Measurements from ENCODE around the gene AP3B2.

The AP3B2 gene

DNA sequence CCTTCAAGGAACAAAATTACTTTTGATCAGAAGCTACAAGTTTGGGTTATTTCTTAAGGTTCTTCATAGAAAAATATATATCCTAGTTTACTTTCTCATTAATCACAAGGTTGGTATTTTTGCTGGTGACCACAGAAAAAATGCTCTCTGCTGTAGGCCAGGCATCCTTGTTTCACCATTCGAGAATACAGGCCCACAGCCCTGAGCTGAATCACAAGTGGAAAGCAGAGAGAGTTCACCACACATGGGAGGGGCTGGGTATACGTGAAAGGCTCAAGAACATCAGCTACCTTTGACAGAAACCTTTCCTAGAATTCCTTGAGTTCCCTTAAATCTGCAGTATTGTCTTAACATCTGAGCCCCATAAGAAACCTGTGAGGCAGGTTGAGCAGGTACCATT, 85.7 kb downstream of the AP3B2 start:
- Histone ChIP-seq H3K4me3 (ENCODE audit: low read length) (no peak overlapping the region), H3K4me1 (ENCODE audit: insufficient read depth, low read length) (no peaks in the 10 kb centered on the region), H3K27ac (ENCODE audit: low read length) (no peak overlapping the region), H3K9ac (ENCODE audit: low read depth, low read length) (no peak overlapping the region), H3K9me3 (ENCODE audit: insufficient read depth, low read depth, low read length) (no peaks in the 10 kb centered on the region), H3K36me3 (ENCODE audit: insufficient read depth, low read depth, low read length) (no peaks in the 10 kb centered on the region), H3K27me3 (ENCODE audit: insufficient read depth, low read length) (no peaks in the 10 kb centered on the region)

DNA sequence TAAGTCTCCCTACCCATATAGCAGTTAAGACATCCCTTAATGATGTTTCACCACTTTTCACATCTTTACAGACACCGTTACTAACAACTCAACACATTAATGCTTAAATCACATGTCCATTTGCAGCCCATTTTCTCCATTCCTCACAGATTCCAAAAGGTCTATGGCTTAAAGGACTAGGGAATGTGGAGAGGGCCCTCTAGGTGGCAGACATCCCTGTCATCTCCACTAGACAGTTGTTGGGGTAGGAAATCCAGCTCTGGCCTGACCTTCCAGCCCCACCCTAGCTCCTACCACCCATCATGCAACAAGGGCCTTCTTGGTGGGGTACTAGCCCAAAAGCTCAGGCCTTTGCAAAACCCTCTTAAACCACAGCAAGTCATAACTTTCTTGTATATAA, 87.7 kb downstream of the AP3B2 start:
- no peaks in the 10 kb centered on the region for H3K27me3 ChIP-seq (ENCODE audit: insufficient read depth, low read length)
- H3K27ac ChIP-seq (ENCODE audit: low read length), result no peak overlapping the region
- H3K9me3 ChIP-seq (ENCODE audit: insufficient read depth, low read depth, low read length), result no peaks in the 10 kb centered on the region
- H3K4me3 ChIP-seq (ENCODE audit: low read length), result no peak overlapping the region
- H3K36me3 ChIP-seq (ENCODE audit: insufficient read depth, low read depth, low read length), result no peaks in the 10 kb centered on the region
- H3K9ac ChIP-seq (ENCODE audit: low read depth, low read length), result no peak overlapping the region
- H3K4me1 ChIP-seq (ENCODE audit: insufficient read depth, low read length), result no peaks in the 10 kb centered on the region

DNA sequence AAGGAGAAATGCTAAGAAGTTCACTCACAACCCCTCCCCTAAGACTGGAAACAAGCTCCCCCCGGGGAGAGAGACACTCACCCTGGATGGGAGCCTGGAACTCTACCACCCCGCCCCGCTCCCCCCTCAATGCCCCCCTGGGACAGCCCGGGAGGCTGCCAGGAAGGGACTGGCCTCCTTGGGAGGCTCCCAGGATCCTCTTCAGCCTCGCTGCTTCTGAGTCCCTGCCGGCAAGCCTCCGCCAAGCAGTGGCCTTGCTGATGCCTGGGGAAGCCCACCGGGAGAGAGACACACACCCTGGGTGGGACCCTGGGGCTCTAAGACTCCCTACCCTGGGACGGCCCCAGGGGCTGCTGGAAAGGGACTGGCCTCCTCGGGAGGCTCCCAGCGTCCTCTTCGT, 95.9 kb downstream of the AP3B2 start:
- H3K27ac ChIP-seq (ENCODE audit: low read length), result no peak overlapping the region
- H3K4me3 ChIP-seq (ENCODE audit: low read length), result no peak overlapping the region
- H3K27me3 ChIP-seq (ENCODE audit: insufficient read depth, low read length), result no peaks in the 10 kb centered on the region
- no peaks in the 10 kb centered on the region for H3K36me3 ChIP-seq (ENCODE audit: insufficient read depth, low read depth, low read length)
- H3K4me1 ChIP-seq (ENCODE audit: insufficient read depth, low read length), result no peaks in the 10 kb centered on the region
- no peaks in the 10 kb centered on the region for H3K9me3 ChIP-seq (ENCODE audit: insufficient read depth, low read depth, low read length)
- no peak overlapping the region for H3K9ac ChIP-seq (ENCODE audit: low read depth, low read length)

DNA sequence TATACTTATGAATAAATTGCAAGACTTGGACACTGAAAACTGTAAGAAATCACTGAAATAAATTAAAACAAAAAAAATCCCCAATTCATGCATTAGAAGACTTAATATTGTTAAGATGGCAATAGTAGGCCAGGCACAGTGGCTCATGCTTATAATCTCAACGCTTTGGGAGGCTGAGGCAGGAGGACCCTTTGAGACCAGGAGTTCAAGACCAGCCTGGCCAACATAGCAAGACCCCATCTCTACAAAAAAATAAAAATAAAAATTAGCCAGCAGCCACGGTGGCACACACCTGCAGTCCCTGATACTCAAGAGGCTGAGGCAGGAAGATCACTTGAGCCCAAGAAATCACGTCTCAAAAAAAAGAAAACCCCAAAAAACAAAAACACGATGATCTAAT, 98.3 kb downstream of the AP3B2 start:
- Histone ChIP-seq H3K4me3 (ENCODE audit: low read length) (no peak overlapping the region), H3K9me3 (ENCODE audit: insufficient read depth, low read depth, low read length) (no peaks in the 10 kb centered on the region), H3K27ac (ENCODE audit: low read length) (no peak overlapping the region), H3K36me3 (ENCODE audit: insufficient read depth, low read depth, low read length) (no peaks in the 10 kb centered on the region), H3K27me3 (ENCODE audit: insufficient read depth, low read length) (no peaks in the 10 kb centered on the region), H3K4me1 (ENCODE audit: insufficient read depth, low read length) (no peaks in the 10 kb centered on the region), H3K9ac (ENCODE audit: low read depth, low read length) (no peak overlapping the region)

Data from iPS-20b (cell line).